ENCODE measurements around the gene HMGN1.
"Not testable (repeated sequence)": the region's sequence is repeated elsewhere in the genome, so short reads cannot be mapped to it uniquely, and the experiment has no call there.

Gene HMGN1

GRCh38 chr21:39348355-39349210 lies at the start of gene HMGN1:
Gene HMGN1, minus strand, starts transcription at chr21:39349088. Its CDS starts 171 bp downstream, at chr21:39348917.
- peak; percentile 94 for DNase-seq

- DNase-seq = no peak
These were observed 48.9 kb upstream of the HMGN1 start for GRCh38 chr21:39397646-39398385.

GRCh38 chr21:39392981-39393380 lies 44.1 kb upstream of the HMGN1 start:
- no peak for DNase-seq

GRCh38 chr21:39390212-39390765 lies 41.4 kb upstream of the HMGN1 start:
- no peak for DNase-seq

- no peak for DNase-seq
These were observed 39.9 kb upstream of the HMGN1 start for GRCh38 chr21:39388811-39389155.

- peak; percentile 95 for DNase-seq
These were observed 39.3 kb upstream of the HMGN1 start for GRCh38 chr21:39388038-39388810.

- DNase-seq = peak; percentile 95
These were observed 38.7 kb upstream of the HMGN1 start for GRCh38 chr21:39387461-39388037.

- DNase-seq = no peak
These were observed 38.0 kb upstream of the HMGN1 start for GRCh38 chr21:39386899-39387298.

GRCh38 chr21:39386194-39386593 lies 37.3 kb upstream of the HMGN1 start:
- DNase-seq = no peak

- peak; percentile 91 for DNase-seq
These were observed 36.6 kb upstream of the HMGN1 start for GRCh38 chr21:39385299-39386145.

- DNase-seq = no peak
These were observed 35.9 kb upstream of the HMGN1 start for GRCh38 chr21:39384674-39385298.

GRCh38 chr21:39382096-39382495 lies 33.2 kb upstream of the HMGN1 start:
- DNase-seq = not testable (repeated sequence)

- DNase-seq = no peak
These were observed 32.1 kb upstream of the HMGN1 start for GRCh38 chr21:39381009-39381408.

GRCh38 chr21:39379986-39380891 lies 31.4 kb upstream of the HMGN1 start:
- peak; percentile 96 for DNase-seq

GRCh38 chr21:39377444-39378050 lies 28.7 kb upstream of the HMGN1 start:
- no peak for DNase-seq

- no peak for DNase-seq
These were observed 26.6 kb upstream of the HMGN1 start for GRCh38 chr21:39375446-39375845.

GRCh38 chr21:39374046-39374445 lies 25.2 kb upstream of the HMGN1 start:
- no peak for DNase-seq

- DNase-seq = peak; percentile 78
These were observed 24.7 kb upstream of the HMGN1 start for GRCh38 chr21:39373634-39374033.

- not testable (repeated sequence) for DNase-seq
These were observed 21.0 kb upstream of the HMGN1 start for GRCh38 chr21:39369896-39370288.

- DNase-seq = no peak
These were observed 18.9 kb upstream of the HMGN1 start for GRCh38 chr21:39367783-39368182.
